IMR-90 (cell line): ENCODE results near the gene HRC. TPM values are rescaled to one million over a fixed set of nuclear protein-coding genes. Genes with fewer than 3 reads are reported as not detected.

Experiments used
- ATAC-seq: fragments of 200-7000 bp; cut with Tn5 transposase; 2 replicates; pipeline ENCODE4 v1.9.1; 2020; ENCODE audit warnings: low read depth, mild to moderate bottlenecking, moderate library complexity
- BruUV-seq: library from RNA; stranded (reverse); fragments of 400-500 nt; replicated peaks from 2 replicates; lab custom pipeline; 2021; lab: Mats Ljungman, UMichigan
- CTCF ChIA-PET: fragments of 300-600 bp; formaldehyde crosslinking; extraction: SDS; loops from one replicate; lab custom pipeline; 2021; ENCODE audit warnings: antibody characterized with exemption; lab: Yijun Ruan, JAX
- POLR2A ChIA-PET: fragments of 300-600 bp; sonication (Branson Sonifier 250); formaldehyde crosslinking; loops from one replicate; lab custom pipeline; 2022; ENCODE audit warnings: antibody characterized with exemption; ENCODE audit not compliant: unreplicated experiment; lab: Charles Lee
- DNase-seq: peaks from one replicate; pipeline ENCODE4 v3.0.0; 2013
- H2AFZ ChIP-seq: replicated peaks from 2 replicates; pipeline ENCODE3; 2013; ENCODE audit warnings: low read length, mild to moderate bottlenecking; ENCODE audit not compliant: poor library complexity
- H2AK5ac ChIP-seq: 2 replicates; pipeline ENCODE4 v1.6.1; 2013; ENCODE audit warnings: low read depth, low read length, inconsistent platforms
- H2AK9ac ChIP-seq: replicated peaks from 2 replicates; pipeline ENCODE3; 2013; ENCODE audit warnings: mild to moderate bottlenecking, low read depth, low read length, moderate library complexity; ENCODE audit not compliant: poor library complexity
- H2BK120ac ChIP-seq: 2 replicates; pipeline ENCODE4 v1.6.1; 2013; ENCODE audit warnings: low read depth, low read length, inconsistent platforms
- H2BK15ac ChIP-seq: 3 replicates; pipeline ENCODE4 v1.6.1; 2013; ENCODE audit warnings: low read depth, low read length, inconsistent platforms
- H2BK20ac ChIP-seq: 2 replicates; pipeline ENCODE4 v1.6.1; 2013; ENCODE audit warnings: low read depth, mild to moderate bottlenecking, inconsistent platforms, low read length, moderate library complexity
- H2BK5ac ChIP-seq: 2 replicates; pipeline ENCODE4 v1.6.1; 2013; ENCODE audit warnings: mild to moderate bottlenecking, low read depth, low read length, inconsistent platforms; ENCODE audit not compliant: poor library complexity, severe bottlenecking
- H3K14ac ChIP-seq: replicated peaks from 2 replicates; pipeline ENCODE4 v1.6.1; 2013; ENCODE audit warnings: low read depth, low read length, inconsistent platforms
- H3K18ac ChIP-seq: 2 replicates; pipeline ENCODE4 v1.6.1; 2013; ENCODE audit warnings: low read depth, low read length, control low read depth
- H3K23ac ChIP-seq: 2 replicates; pipeline ENCODE4 v1.6.1; 2013; ENCODE audit warnings: low read depth, low read length, inconsistent platforms
- H3K27ac ChIP-seq: 2 replicates; pipeline ENCODE4 v1.5.1; 2013; ENCODE audit warnings: mild to moderate bottlenecking, control low read depth, low read length; ENCODE audit not compliant: insufficient read depth
- H3K27me3 ChIP-seq: 2 replicates; pipeline ENCODE4 v1.6.1; 2013; ENCODE audit warnings: low read length; ENCODE audit not compliant: control insufficient read depth, insufficient read depth
- H3K36me3 ChIP-seq: 2 replicates; pipeline ENCODE4 v1.6.1; 2013; ENCODE audit warnings: low read length, mixed read lengths; ENCODE audit not compliant: control insufficient read depth, insufficient read depth
- H3K4ac ChIP-seq: 2 replicates; pipeline ENCODE4 v1.6.1; 2013; ENCODE audit warnings: low read depth, low read length, inconsistent platforms
- H3K4me1 ChIP-seq: 2 replicates; pipeline ENCODE4 v1.6.1; 2013; ENCODE audit warnings: low read length, mixed read lengths; ENCODE audit not compliant: control insufficient read depth, insufficient read depth
- H3K4me2 ChIP-seq: 2 replicates; pipeline ENCODE4 v1.6.1; 2013; ENCODE audit warnings: low read depth, mild to moderate bottlenecking, control low read depth, low read length, moderate library complexity
- H3K4me3 ChIP-seq: 2 replicates; pipeline ENCODE4 v1.5.1; 2013; ENCODE audit warnings: low read depth, mild to moderate bottlenecking, control low read depth, low read length, moderate library complexity; ENCODE audit not compliant: insufficient read depth
- H3K56ac ChIP-seq: 2 replicates; pipeline ENCODE4 v1.6.1; 2013; ENCODE audit warnings: low read length, inconsistent platforms; ENCODE audit not compliant: insufficient read depth; ENCODE audit errors: extremely low read depth
- H3K79me1 ChIP-seq, 2 experiments: 2 replicates each; pipeline ENCODE4 v1.6.1; 2013; ENCODE audit warnings: low read length in 2 of 2, inconsistent platforms in 1 of 2, low read depth in 1 of 2
- H3K9ac ChIP-seq: 2 replicates; pipeline ENCODE4 v1.6.1; 2013; ENCODE audit warnings: low read depth, low read length, control low read depth
- H3K9me1 ChIP-seq: 2 replicates; pipeline ENCODE4 v1.6.1; 2013; ENCODE audit warnings: low read length, inconsistent platforms; ENCODE audit not compliant: insufficient read depth
- H3K9me3 ChIP-seq: 2 replicates; pipeline ENCODE4 v1.6.1; 2013; ENCODE audit warnings: low read length; ENCODE audit not compliant: control insufficient read depth, insufficient read depth
- H4K20me1 ChIP-seq: 2 replicates; pipeline ENCODE4 v1.6.1; 2013; ENCODE audit warnings: low read length, inconsistent platforms; ENCODE audit not compliant: insufficient read depth
- H4K5ac ChIP-seq: 2 replicates; pipeline ENCODE4 v1.6.1; 2013; ENCODE audit warnings: mild to moderate bottlenecking, low read depth, low read length, control low read depth
- H4K8ac ChIP-seq, 2 experiments: 2 replicates each; pipeline ENCODE4 v1.6.1; 2013; ENCODE audit warnings: low read depth in 2 of 2, low read length in 2 of 2, control low read depth in 1 of 2, inconsistent platforms in 1 of 2
- H4K91ac ChIP-seq: 2 replicates; pipeline ENCODE4 v1.6.1; 2013; ENCODE audit warnings: low read depth, low read length, inconsistent platforms; ENCODE audit not compliant: insufficient read depth
- BHLHE40 ChIP-seq: fragments of 150-350 bp; IDR thresholded peaks from 2 replicates; pipeline ENCODE4 v1.6.1; 2016; ENCODE audit warnings: mild to moderate bottlenecking, low read depth, low read length
- CEBPB ChIP-seq: IDR thresholded peaks from 2 replicates; pipeline ENCODE4 v1.6.1; 2012; ENCODE audit warnings: low read depth, low read length, improper control_type of control experiment
- CHD1 ChIP-seq: IDR thresholded peaks from 2 replicates; pipeline ENCODE4 v1.6.1; 2012; ENCODE audit warnings: low read depth, low read length, improper control_type of control experiment
- CTCF ChIP-seq: conservative IDR thresholded peaks from 2 replicates; pipeline ENCODE4 v1.5.1; 2012; ENCODE audit warnings: mild to moderate bottlenecking, low read depth, low read length, improper control_type of control experiment
- ELK1 ChIP-seq: fragments of 150-350 bp; IDR thresholded peaks from 2 replicates; pipeline ENCODE4 v1.6.1; 2016; ENCODE audit warnings: low read depth, mild to moderate bottlenecking, low read length, moderate library complexity, borderline replicate concordance
- MAFK ChIP-seq: IDR thresholded peaks from 2 replicates; pipeline ENCODE4 v1.6.1; 2012; ENCODE audit warnings: low read depth, low read length, improper control_type of control experiment
- MAZ ChIP-seq: IDR thresholded peaks from 2 replicates; pipeline ENCODE4 v1.6.1; 2012; ENCODE audit warnings: low read depth, mild to moderate bottlenecking, low read length, improper control_type of control experiment, moderate library complexity, borderline replicate concordance
- MXI1 ChIP-seq: IDR thresholded peaks from 2 replicates; pipeline ENCODE4 v1.6.1; 2012; ENCODE audit warnings: low read depth, mild to moderate bottlenecking, low read length, moderate library complexity, borderline replicate concordance
- NFE2L2 ChIP-seq: fragments of 150-350 bp; IDR thresholded peaks from 2 replicates; pipeline ENCODE4 v1.6.1; 2016; ENCODE audit warnings: low read depth, mild to moderate bottlenecking, low read length
- POLR2A ChIP-seq: IDR thresholded peaks from 2 replicates; pipeline ENCODE4 v1.6.1; 2012; ENCODE audit warnings: mild to moderate bottlenecking, low read depth, low read length
- RCOR1 ChIP-seq: IDR thresholded peaks from 2 replicates; pipeline ENCODE4 v1.6.1; 2012; ENCODE audit warnings: mild to moderate bottlenecking, low read length, improper control_type of control experiment; ENCODE audit not compliant: insufficient replicate concordance
- RFX5 ChIP-seq: IDR thresholded peaks from 2 replicates; pipeline ENCODE4 v1.8.0; 2012; ENCODE audit warnings: low read depth, mild to moderate bottlenecking, low read length, moderate library complexity
- SMC3 ChIP-seq: fragments of 150-350 bp; IDR thresholded peaks from 2 replicates; pipeline ENCODE4 v1.6.1; 2016; ENCODE audit warnings: low read depth, mild to moderate bottlenecking, antibody characterized with exemption, low read length, moderate library complexity
- USF2 ChIP-seq: fragments of 150-350 bp; IDR thresholded peaks from 2 replicates; pipeline ENCODE4 v1.6.1; 2017; ENCODE audit warnings: mild to moderate bottlenecking, antibody characterized with exemption, low read length, low read depth
- WGBS, 2 experiments: methylation state at CpG; one replicate each; pipeline versions ENCODE4 v1.1.5 to v1.1.7; 2013; ENCODE audit warnings: missing lambda C conversion rate in 2 of 2; ENCODE audit not compliant: insufficient read length in 1 of 2; ENCODE audit errors: extremely low coverage in 2 of 2; 5-methylcytosine and 5-hydroxymethylcytosine counted together
- dilution Hi-C: fragments of 300-500 bp; cut with HindIII; formaldehyde crosslinking; loops from one replicate; pipeline ENCODE4 v1.14.3; 2018; ENCODE audit warnings: low sequenced_read_pairs; ENCODE audit not compliant: unreplicated experiment
- in situ Hi-C: fragments of 300-500 bp; cut with MboI; formaldehyde crosslinking; loops from 3 replicates; pipeline ENCODE4 v1.14.3; 2019; ENCODE audit warnings: low sequenced_read_pairs, inconsistent platforms, mixed read lengths
- intact Hi-C: fragments of 100-400 bp; cut with micrococcal nuclease; formaldehyde crosslinking; loops from 2 replicates; pipeline ENCODE4 v1.10.0; 2022
- polyA plus RNA-seq, 3 experiments: library from polyadenylated mRNA; depleted of rRNA; stranded (reverse); fragments of >200 nt; gene quantifications; 2 replicates each; pipeline ENCODE4 v1.2.3, GENCODE V29; 2012; ENCODE audit warnings: low replicate concordance in 1 of 3
- total RNA-seq: library from RNA; depleted of rRNA; stranded (reverse); fragments of >200 nt; gene quantifications from 2 replicates; pipeline ENCODE4 v1.2.3, GENCODE V29; 2012

The HRC gene
- total and polyA plus RNA-seq, 2 of the 4 experiments (the other 2 are of a cell fraction): 0.03 TPM; not detected in 1

- no peak overlapping the region for H2AK9ac ChIP-seq
- H2BK15ac ChIP-seq: no peak overlapping the region
- H4K20me1 ChIP-seq: no peaks in the 10 kb centered on the region; the same call in none of the 2 replicates
- H3K9me1 ChIP-seq: no peaks in the 10 kb centered on the region
- H3K79me1 ChIP-seq: no peaks in the 10 kb centered on the region
- POLR2A ChIA-PET: no interaction called here
- no peak overlapping the region for H3K56ac ChIP-seq
- in situ Hi-C loops: no loop called here
- H3K27me3 ChIP-seq: no peaks in the 10 kb centered on the region
- no peak overlapping the region for H3K4me3 ChIP-seq
- no peak for ATAC-seq
- H4K5ac ChIP-seq: no peak overlapping the region
- H3K36me3 ChIP-seq: peaks cover 20% of the 10 kb centered on the region
- 90% methylated on average over 2 of the region's 4 CpGs; no CpG with 5 or more reads in 1 of the 2 experiments for WGBS, 2 experiments
- H3K27ac ChIP-seq: no peak overlapping the region
- H3K18ac ChIP-seq: no peak overlapping the region
- no peak overlapping the region for H2BK120ac ChIP-seq
- no peaks in the 10 kb centered on the region for H3K9me3 ChIP-seq
- TF ChIP-seq CTCF: no peak
- TF ChIP-seq RCOR1: no peak
- no peak for TF ChIP-seq ELK1
- no peak for TF ChIP-seq USF2
- TF ChIP-seq MAZ: no peak
- TF ChIP-seq BHLHE40: no peak
- no peak for TF ChIP-seq CHD1
- TF ChIP-seq MAFK: no peak
- TF ChIP-seq CEBPB: no peak
- TF ChIP-seq SMC3: no peak
- no peak for TF ChIP-seq RFX5
- no peak for TF ChIP-seq POLR2A
- TF ChIP-seq MXI1: no peak
- no peak for TF ChIP-seq NFE2L2
- H3K14ac ChIP-seq: no peak overlapping the region
- H3K4ac ChIP-seq: no peak overlapping the region
- H3K4me2 ChIP-seq: no peak overlapping the region
- H4K8ac ChIP-seq: no peak overlapping the region
- dilution Hi-C loops: no loop called here
- H3K9ac ChIP-seq: no peak overlapping the region
- no TSS peak for BruUV-seq
- H2BK5ac ChIP-seq: no peak overlapping the region
- H3K23ac ChIP-seq: no peak overlapping the region
- H2AFZ ChIP-seq: no peak overlapping the region
- no peak for DNase-seq
- no peak overlapping the region for H2AK5ac ChIP-seq
- H2BK20ac ChIP-seq: no peak overlapping the region
- intact Hi-C loops: no loop called here
- no peak overlapping the region for H4K91ac ChIP-seq
- CTCF ChIA-PET: no interaction called here
- H3K4me1 ChIP-seq: no peaks in the 10 kb centered on the region
Observed at GRCh38 chr19:49194408-49194807, 39.2 kb upstream of the HRC start.
